DMS53 treated with DMSO at 0.1 percent for 48 hours (cell line): ENCODE measurements around the gene POLR1E.
A peak's percentile ranks its signal among the peaks of the same experiment; 100 is the strongest.

Experiments
- DNase-seq: peaks from one replicate; lab custom pipeline; 2025; ENCODE audit not compliant: unreplicated experiment; lab: John Stamatoyannopoulos, UW

The POLR1E gene, protein sequence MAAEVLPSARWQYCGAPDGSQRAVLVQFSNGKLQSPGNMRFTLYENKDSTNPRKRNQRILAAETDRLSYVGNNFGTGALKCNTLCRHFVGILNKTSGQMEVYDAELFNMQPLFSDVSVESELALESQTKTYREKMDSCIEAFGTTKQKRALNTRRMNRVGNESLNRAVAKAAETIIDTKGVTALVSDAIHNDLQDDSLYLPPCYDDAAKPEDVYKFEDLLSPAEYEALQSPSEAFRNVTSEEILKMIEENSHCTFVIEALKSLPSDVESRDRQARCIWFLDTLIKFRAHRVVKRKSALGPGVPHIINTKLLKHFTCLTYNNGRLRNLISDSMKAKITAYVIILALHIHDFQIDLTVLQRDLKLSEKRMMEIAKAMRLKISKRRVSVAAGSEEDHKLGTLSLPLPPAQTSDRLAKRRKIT

DNA sequence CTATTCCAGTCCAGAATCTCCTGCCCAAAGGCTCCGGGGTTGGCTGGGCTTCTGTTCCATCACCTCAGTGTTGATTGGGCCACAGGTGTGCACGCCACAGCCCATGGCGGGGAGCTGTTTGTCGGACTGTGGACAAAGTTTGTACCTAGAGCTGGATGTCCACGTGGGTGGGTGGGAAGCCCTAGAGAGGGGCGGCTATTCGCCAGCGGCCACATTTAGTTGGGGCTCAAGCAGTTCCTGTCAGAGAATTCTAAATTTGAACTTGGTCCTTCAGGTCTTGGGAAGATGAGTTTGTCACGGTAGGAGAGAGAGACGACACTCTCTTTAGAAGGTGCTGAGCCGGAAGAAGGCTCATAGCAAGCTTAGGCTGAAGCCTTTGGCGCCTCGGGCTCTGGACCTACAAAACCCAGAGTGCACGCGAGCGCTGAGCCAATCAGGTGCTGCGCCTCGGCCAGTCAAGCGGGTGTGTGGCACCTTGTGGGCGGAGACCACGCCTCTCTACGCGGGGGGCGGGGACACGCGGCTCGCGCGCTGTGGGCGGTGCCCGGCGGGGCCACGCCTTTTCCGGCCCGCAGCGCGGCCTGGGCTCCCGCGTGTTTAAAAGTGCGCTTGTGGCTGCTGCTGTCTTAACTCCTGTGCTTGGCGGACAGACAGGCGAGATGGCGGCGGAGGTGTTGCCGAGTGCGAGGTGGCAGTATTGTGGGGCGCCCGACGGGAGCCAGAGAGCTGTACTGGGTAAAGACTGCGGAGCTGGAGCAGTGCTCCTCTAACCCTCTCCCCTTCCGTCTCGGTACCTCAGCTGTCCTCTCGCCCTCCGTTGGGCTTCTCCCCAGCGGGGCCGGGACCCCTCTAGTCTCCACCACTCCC lies at the start of gene POLR1E:
TSS of gene POLR1E (plus strand) at position 560 of the 867 bp plus-strand sequence. CDS start at position 660, 100 bp downstream.
- DNase-seq: peak; percentile 86

DNA sequence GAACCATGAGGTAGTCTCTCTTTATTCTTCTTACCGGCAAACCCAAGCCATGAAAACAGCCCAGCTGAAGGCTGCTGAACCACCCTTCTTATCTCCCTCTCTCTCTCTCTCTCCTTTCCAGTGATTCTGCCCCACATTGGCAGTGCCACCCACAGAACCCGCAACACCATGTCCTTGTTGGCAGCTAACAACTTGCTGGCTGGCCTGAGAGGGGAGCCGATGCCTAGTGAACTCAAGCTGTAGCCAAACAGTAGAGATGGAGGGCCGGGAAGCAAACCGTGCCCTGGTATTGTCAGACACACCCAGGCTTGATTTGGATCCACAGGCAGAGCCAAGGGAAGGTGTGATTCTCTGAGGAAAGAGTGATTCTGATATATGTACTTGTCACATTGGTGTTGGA lies 49.2 kb upstream of the POLR1E start:
- DNase-seq: no peak

DNA sequence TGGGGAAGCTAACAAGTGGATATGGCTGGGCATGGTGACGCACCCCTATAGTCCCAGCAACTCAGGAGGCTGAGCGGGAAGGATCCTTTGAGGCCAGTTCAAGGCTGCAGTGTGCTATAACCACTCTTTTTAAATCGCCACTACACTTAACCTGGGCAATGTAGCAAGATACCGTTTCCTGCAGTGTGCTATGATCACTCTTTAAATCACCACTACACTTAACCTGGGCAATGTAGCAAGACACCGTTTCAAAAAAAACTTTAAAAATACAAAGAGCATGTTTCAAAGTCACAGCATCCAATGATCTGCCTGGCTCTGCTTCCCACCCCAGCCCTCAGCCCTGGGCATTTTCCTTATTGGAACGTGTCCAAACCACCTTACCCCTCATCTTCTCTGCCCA lies 48.7 kb upstream of the POLR1E start:
- DNase-seq: no peak

DNA sequence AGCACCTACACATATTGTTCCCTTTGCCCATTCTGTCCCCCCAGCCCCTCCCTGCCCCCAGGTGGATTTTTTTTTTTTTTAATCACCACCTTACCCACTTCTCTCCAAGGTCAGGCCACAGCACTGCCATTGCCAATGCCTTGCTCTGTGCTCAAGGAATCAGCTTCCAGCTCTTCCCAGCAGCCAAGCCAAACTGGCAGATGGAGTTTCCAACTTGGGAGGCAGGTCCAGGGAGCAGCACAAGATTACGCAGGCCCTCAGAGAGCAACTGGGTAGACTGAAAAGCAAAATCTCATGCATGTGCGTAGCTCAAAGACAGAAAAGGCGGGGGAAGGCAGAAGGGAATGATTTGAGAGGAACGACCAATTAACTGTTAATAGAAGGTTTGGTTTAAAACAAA lies 48.1 kb upstream of the POLR1E start:
- no peak for DNase-seq

DNA sequence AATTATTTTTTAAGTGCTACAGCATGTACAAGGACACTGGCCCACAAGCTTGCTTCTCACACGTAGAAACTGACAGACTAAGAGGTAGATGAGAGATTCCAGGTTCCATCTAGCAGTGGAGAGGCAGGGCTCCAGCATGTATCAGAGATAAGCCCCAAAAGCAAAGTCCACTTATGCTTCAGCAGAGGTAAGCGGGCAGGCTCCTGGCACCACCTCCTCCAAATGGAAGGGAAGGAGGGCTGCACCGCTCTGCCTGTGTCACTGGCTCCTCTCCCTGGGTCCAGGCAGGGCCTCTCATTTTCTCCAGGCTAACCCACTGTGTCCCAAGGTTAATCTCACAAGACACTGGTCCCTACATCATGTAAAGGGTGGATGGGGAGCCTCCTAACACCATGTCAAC lies 47.4 kb upstream of the POLR1E start:
- no peak for DNase-seq

DNA sequence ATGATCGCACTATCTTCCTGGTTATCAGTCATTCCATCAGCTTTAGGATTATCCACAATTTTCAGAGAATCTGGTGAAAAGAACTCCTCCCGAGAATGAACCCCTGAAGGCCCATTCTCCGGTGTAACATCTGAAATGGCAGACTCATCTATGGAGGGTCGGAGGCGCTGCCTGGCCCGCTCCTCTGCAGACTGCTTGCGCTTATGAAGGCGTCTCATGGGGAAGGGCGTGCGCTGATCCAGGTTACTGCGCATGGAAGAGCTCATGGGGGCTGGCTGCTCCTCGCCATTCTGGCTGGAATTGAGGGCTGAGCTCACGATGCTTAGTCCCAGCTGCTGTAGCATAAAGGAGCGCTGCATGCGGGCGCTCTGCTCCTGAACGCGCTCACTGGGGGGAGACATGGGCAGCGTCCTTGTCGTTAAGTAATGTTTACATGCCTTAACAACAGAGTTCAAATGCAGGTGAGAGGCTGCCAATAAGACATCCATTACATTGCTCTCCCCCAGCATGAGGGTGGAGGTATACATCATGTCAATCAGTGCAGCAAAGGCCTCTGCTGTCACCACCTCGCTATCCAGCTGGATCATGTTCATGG lies 43.9 kb upstream of the POLR1E start:
- no peak for DNase-seq

DNA sequence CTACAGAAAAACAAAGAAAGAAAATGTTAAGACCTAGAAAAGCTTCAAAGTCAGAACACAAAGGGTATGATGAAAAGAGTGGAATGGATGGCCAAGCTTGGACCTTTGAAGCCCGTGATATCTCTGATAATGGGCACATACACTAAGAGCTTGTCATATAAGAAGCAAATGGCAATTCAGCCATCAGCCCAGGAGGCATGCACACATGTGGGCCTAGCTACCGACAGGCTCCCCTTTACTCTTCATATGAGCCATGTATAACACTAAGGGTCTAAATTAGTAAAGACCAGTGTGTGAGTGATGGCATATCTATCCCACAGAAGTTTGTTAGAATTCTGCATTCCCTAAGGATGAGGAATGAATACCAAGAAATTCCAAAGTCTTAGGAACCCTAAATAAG lies 43.2 kb upstream of the POLR1E start:
- DNase-seq: no peak

DNA sequence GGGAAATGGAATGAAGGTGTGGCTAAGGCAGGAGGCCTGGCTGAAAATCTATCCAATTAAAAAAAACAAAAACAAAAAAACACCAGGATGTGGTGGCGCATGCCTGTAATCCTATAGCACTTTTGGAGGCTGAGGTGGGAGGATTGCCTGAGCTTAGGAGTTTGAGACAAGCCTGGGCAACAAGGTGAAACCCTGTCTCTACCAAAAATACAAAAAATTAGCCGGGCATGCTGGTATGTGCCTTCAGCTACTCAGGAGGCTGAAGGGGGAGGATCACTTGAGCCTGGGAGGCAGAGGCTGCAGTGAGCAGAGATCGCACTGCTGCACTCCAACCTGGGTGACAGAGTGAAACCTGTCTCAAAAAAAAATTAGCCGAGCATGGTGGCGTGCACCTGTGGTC lies 42.2 kb upstream of the POLR1E start:
- DNase-seq: no peak

DNA sequence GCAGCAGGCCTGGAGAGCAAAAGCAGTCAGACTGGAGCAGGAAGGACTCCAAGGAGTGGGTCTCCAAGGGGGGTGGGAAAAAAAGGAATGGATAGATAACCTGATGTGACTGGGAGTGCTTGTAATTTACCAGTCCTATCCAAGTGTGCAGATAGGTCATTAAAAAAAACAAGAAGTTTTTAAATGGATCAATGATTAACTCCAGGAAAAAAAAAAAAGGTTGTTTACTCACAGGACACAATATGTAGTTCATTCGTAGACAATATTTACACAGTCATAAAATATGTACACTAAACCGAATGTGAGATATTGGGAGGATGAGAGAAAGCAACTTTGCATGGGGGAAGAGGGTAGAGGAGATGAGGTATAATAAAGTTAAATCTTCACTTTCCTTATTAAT lies 40.9 kb upstream of the POLR1E start:
- peak; percentile 48 for DNase-seq

DNA sequence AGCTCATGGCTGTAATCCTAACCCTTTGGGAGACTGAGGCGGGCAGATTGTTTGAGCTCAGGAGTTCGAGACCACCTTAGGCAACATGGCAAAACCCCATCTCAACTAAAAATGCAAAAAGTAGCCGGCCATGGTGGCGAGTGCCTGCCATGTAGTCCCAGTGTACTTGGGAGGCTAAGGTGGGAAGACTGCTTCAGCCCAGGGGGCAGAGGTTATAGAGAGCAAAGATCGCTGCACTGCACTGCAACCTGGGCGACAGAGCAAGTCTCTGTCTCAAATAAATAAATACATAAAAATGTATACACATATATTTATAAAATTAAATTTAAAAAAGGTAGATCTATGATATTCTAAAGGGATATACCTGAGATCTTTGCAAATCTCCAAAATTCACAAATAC lies 39.9 kb upstream of the POLR1E start:
- no peak for DNase-seq

DNA sequence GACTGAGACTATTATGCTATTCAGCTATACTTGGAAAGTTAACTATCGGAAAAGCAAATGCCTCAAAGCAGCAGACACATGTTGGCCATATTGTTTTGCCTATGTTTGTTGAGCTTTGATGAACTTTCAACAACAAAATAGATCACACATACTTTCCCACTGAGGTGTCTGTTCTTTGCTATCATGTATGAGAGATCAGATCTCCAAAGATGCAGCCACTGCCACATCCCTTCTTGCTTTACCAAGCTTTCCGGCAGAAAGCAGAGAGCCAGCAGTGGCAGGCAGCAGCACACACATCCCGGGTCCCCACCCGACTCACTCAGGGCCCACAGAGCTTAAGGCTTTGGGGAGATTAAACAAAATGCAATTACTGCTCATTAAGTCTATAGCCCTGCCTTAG lies 39.3 kb upstream of the POLR1E start:
- no peak for DNase-seq

DNA sequence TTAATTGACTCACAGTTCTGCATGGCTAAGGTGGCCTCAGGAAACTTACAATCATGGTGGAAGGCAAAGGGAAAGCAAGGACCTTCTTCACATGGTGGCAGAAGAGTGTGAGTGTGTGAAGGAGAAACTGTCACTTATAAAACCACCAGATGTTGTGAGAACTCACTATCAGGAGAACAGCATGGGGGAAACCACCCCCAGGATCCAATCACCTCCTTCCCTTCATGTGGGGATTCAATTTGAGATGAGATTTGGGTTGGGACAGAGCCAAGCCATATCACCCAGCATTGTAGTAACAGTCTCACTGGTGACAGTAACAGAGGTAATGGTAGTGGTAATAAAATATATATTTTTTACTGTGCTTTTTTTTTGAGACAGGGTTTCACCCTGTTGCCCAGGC lies 38.6 kb upstream of the POLR1E start:
- no peak for DNase-seq

DNA sequence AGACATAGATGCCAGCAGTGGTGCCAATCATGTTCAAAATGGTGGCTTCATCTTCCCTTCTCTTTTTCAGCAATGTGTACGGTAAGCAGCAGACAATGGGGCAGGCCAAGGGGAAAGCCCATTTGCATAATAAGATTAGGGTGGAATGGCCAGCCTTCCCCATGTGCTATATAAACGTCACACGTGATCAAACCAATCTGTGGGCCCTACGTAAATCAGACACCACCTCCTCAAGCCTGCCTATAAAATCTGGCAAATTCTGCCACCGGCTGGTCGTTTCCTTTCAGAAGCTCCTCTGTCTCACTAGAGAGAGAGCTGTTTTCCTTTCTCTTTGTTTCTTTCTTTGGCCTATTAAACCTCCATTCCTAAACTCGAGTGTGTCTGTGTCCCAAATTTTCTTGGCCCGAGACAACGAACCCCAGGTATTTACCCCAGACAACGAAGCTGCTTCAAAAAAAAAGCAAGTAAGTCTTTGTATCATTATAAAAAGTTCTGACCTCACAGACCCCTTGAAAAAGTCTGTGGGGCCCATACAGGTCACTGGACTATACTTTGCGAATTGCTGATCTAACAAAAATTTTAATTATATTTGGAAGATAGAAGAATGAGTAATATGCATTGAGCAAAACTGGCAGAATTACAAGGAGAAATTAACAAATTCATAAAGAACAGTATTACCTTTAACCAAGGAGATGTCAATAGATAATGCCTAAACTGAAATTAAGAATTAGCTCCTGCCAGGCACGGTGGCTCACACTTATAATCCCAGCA lies 35.7 kb upstream of the POLR1E start:
- no peak for DNase-seq

DNA sequence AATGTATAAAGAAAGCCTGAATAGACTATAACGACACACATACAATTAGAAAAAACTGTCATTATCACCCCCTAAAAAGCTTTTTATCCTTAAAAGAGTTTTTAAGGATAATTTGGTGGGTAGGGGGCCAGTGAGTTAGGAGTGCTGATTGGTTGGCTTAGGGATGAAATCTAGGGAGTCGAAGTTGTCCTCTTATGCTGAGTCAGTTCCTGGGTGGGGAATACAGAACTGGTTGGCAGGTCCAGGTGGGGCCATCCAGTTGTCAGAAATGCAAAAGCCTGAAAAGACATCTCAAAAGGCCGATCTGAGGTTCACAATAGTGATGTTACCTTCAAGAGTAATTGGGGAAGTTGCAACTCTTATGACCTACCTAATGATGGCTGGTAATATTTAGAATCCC lies 34.1 kb upstream of the POLR1E start:
- DNase-seq: no peak

DNA sequence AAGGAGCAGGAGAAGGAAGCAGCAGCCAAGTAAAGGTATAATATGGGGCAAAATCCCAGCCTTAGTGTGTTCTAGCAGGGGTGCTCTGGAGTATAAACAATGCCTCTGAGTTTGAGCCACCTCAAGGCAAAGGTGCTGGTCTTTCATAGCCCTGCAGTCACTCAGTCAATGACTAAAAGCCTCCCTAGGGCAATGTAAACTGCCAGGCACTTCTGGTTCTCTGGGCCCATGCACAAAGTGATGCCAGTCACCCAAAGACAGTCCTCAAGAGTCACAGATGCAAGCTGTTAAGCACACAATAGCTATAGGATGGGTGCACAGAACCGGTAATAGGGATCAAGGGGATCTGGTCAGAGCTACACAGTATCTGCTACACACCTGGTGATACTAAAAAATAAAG lies 33.1 kb upstream of the POLR1E start:
- DNase-seq: no peak

DNA sequence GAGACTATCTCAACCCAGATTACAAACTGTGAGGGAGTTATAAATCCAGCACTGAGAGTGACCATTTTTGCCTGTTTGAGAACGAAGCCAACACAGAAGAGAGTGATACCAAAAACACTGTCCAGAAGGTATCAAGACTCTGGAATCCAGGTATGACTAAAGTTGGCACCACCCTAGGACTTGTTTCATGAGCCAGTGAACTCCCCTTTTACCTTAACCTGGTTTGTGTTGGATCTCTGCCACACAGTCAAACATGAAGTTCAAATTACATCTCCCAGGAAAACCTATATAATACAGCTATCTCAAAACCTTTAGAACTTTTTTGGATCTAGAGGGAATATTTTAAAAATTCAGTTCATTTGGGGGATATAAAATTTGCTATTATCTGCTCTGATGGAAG lies 31.9 kb upstream of the POLR1E start:
- DNase-seq: no peak

DNA sequence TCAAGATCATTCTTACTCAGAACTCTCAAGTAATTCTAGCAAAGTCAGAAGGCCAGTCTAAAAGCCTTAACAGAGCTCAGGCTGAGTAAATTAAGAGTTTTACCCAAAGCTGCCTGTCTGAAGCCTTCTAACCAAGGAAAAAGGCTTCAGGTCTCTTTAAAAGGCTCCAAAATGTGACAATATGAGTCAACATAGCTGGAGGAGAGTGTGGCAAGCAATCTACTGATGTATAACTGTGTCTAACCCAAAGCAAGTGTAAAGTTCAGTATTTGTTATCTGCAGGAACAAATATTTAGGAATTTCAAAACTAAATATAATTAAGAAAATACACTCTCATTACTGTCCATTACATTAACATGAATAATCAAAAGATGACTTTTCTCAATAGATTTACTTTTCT lies 31.5 kb upstream of the POLR1E start:
- DNase-seq: no peak

DNA sequence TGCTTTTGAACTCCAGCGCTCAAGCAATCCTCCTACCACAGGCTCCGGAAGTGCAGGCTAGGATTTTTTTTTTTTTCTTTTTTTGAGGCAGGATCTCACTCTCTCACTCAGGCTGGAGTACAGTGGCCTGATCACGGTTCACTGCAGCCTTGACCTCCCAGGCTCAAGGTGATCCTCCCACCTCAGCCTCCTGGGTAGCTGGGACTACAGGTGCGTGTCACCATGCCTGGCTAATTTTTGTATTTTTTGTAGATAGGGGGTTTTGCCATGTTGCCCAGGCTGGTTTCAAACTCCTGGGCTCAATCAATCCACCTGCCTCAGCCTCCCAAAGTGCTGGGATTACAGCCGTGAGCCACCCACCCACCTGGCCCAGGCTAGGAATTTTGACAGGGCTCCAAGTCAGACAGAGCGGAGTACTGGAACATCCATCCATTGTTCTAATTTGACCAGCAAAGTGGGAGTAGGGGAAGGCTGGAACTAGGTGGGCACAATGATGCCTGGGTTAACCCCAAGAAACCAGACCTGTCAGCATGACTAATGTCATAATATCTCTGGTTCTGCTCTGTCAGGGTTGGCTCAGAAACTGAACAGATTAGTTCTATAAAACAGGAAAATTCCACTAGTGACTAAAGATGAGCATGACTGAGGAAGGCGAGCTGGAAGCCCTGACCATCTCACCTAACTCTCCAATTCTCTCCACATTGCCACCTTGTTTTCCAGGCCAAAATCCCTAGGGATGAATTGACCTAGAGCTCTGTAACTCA lies 29.7 kb upstream of the POLR1E start:
- DNase-seq: no peak

DNA sequence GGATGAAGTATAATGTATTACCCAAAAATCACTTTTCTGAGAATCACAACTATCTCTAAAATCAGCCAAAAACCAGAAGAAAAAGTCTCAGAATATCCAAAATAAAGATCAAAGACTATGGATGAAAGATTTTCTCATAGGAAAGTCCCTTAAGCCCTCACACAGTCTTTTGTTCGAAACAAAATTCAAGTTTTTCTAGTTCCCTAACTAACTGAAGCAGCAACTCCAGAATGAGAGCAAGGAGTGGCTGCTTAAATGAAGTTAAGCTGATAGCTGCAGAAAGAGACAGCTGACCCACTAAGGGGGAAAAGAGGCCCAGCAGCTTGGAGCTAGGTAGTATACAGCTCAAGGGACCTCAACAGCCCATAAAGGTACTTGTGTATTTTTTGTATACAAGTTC lies 28.9 kb upstream of the POLR1E start:
- DNase-seq: no peak

DNA sequence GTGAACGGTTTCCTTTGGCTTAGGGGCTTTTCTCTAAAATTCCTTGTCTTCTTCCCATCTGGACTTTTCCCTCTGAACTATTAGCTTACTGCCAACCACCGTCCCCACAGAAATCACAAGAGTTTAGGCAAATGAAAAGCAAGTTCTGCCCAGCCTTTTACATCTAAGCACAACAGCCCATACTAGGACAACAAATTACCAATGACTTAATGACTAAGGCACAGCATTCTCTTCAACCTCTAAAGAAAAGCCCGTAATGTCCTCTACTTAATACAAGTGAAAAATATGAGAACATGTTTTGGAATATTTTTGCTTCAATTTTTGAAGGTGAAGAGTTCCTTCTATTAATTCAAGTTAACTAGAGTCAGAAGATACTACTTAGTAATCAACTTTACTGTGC lies 21.7 kb upstream of the POLR1E start:
- DNase-seq: no peak
